HepG2 (cell line): ENCODE measurements around the gene PEPD. TPM values are rescaled to one million over a fixed set of nuclear protein-coding genes. Genes with fewer than 3 reads are reported as not detected.

ENCODE experiments used
- CCDC6 ChIP-seq: sonication (generic); formaldehyde crosslinking; IDR thresholded peaks from 2 replicates; pipeline ENCODE4 v1.8.1; 2022; ENCODE audit warnings: mild to moderate bottlenecking, missing genetic modification reagents, moderate library complexity
- CREBL2 ChIP-seq: sonication (generic); formaldehyde crosslinking; IDR thresholded peaks from 2 replicates; pipeline ENCODE4 v1.8.1; 2023; ENCODE audit warnings: missing genetic modification reagents, mild to moderate bottlenecking, borderline replicate concordance
- FLYWCH1 ChIP-seq: sonication (generic); formaldehyde crosslinking; IDR thresholded peaks from 2 replicates; pipeline ENCODE4 v1.8.1; 2023; ENCODE audit warnings: mild to moderate bottlenecking, missing genetic modification reagents
- FOXA1 ChIP-seq, 2 experiments: fragments of 450-650 bp in 1 of 2; sonication (generic) in 1 of 2; formaldehyde crosslinking in 1 of 2; IDR thresholded peaks; 2 replicates each; pipeline versions ENCODE4 v1.4.0 to v1.6.1; 2016 to 2020; ENCODE audit warnings: missing genetic modification reagents in 1 of 2
- FOXO4 ChIP-seq: sonication (generic); formaldehyde crosslinking; conservative IDR thresholded peaks from 2 replicates; pipeline ENCODE4 v1.8.1; 2023; ENCODE audit warnings: missing genetic modification reagents
- GLMP ChIP-seq: sonication (generic); formaldehyde crosslinking; IDR thresholded peaks from 2 replicates; pipeline ENCODE4 v1.9.0; 2021; ENCODE audit warnings: missing genetic modification reagents, mild to moderate bottlenecking, borderline replicate concordance
- GTF3A ChIP-seq: sonication (generic); formaldehyde crosslinking; conservative IDR thresholded peaks from 2 replicates; pipeline ENCODE4 v1.4.0; 2020; ENCODE audit warnings: mild to moderate bottlenecking, missing genetic modification reagents
- SRSF1 ChIP-seq: fragments of 200-400 bp; formaldehyde crosslinking; optimal IDR thresholded peaks from 2 replicates; pipeline ENCODE3; 2017; ENCODE audit warnings: mild to moderate bottlenecking, low read depth, low read length, moderate library complexity
- YY1 ChIP-seq: IDR thresholded peaks from 2 replicates; pipeline ENCODE4 v1.6.1; 2011; ENCODE audit warnings: low read length, low read depth, moderate library complexity, mild to moderate bottlenecking; ENCODE audit not compliant: insufficient read depth, insufficient replicate concordance
- ZFP82 ChIP-seq: sonication (generic); formaldehyde crosslinking; IDR thresholded peaks from 2 replicates; pipeline ENCODE4 v1.5.1; 2020; ENCODE audit warnings: mild to moderate bottlenecking, missing genetic modification reagents, borderline replicate concordance
- polyA plus RNA-seq, 8 experiments: library from polyadenylated mRNA; depleted of rRNA in 3 of 8; stranded (reverse) in 7 of 8; unstranded in 1 of 8; fragments of >200 nt; fragmentation: Illumina TruSeq in 4 of 8; extraction: Trizol in 4 of 8; gene quantifications; 2 replicates each; pipeline versions ENCODE4 v1.2.1 to v1.2.3, GENCODE V29; 2011 to 2016; ENCODE audit warnings: low read depth in 4 of 8, missing spikeins in 1 of 8, mixed read lengths in 1 of 8; ENCODE audit not compliant: insufficient read depth in 1 of 8
- total RNA-seq, 5 experiments: library from RNA; depleted of rRNA; stranded (reverse); fragments of >200 nt; fragmentation: Illumina TruSeq; extraction: Trizol; gene quantifications; 2 replicates each; pipeline ENCODE4 v1.2.3, GENCODE V29; 2016; ENCODE audit warnings: low read depth in 1 of 5
- TF ChIP-seq, protein P1 (sequence below): sonication (generic); formaldehyde crosslinking; conservative IDR thresholded peaks from 2 replicates; pipeline ENCODE4 v1.4.0; 2020; ENCODE audit warnings: missing genetic modification reagents
- TF ChIP-seq, protein P2 (sequence below): sonication (generic); formaldehyde crosslinking; IDR thresholded peaks from 2 replicates; pipeline ENCODE4 v1.4.0; 2020; ENCODE audit warnings: missing genetic modification reagents
- TF ChIP-seq, protein P3 (sequence below): sonication (generic); formaldehyde crosslinking; IDR thresholded peaks from 2 replicates; pipeline ENCODE4 v1.8.0; 2022; ENCODE audit warnings: mild to moderate bottlenecking, missing genetic modification reagents; ENCODE audit not compliant: insufficient replicate concordance

The PEPD gene
- total and polyA plus RNA-seq, 2 of the 13 experiments (the other 11 are each of a cell fraction or from before 2014, with no cell fraction given): 60.7 to 75.1 TPM

DNA sequence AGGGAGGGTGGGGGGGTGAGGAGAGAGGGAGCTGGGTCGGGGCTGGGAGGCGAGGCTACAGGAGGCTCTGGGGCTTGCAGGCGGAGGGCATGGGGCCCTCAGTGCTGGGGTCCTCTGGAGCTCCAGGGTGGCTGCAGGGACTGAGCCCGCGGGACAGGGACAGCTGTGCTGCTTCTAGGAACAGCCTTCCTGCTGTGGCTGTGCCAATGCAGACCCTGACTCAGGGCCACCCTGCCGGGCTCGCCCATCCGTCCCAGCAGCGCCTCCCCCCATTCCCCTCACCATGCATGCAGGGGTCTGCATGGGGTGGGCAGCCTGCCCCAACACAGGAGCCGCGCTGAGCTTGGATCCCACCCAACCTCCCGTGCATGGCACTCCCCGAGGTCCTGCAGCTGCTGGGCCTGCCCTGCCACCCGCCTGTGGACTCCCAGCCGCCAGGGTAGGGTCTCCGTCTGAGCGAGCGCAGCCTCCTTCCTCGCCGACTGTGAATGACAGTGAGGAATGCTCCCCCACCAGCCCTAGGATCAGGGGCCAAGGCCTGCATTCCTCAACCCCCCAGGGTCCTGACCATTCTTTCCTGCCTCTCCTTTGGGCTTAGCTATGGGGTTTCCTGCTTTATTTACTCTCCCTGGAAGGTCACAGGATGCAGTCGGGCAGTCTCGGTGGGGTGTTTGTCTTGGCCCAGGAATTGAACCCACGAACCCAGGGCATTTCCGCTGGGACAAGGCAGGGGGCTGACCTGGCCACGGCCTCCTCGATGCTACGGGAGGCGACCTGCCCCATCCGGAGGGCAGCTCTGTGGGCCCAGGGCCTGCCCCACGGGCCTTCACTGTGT lies 124.7 kb downstream of the PEPD start (continued):
- TF ChIP-seq FOXO4 (no peak), YY1 (peak; percentile 34), FOXA1 (IDR thresholded peaks at IDR 0.05) (peak; percentile 70), FOXA1 (CRISPR knock-in tag; IDR thresholded peaks at IDR 0.05) (peak; percentile 99), CCDC6 (peak; percentile 83), ZFP82 (no peak), SRSF1 (peak; percentile 48), FLYWCH1 (no peak), GLMP (CRISPR knock-in tag) (no peak), CREBL2 (CRISPR knock-in tag) (no peak), GTF3A (CRISPR knock-in tag) (no peak)
- TF ChIP-seq, protein P1, sequence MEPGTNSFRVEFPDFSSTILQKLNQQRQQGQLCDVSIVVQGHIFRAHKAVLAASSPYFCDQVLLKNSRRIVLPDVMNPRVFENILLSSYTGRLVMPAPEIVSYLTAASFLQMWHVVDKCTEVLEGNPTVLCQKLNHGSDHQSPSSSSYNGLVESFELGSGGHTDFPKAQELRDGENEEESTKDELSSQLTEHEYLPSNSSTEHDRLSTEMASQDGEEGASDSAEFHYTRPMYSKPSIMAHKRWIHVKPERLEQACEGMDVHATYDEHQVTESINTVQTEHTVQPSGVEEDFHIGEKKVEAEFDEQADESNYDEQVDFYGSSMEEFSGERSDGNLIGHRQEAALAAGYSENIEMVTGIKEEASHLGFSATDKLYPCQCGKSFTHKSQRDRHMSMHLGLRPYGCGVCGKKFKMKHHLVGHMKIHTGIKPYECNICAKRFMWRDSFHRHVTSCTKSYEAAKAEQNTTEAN (CRISPR knock-in tag): 0 out of 2 replicates have a peak, but pooled peaks have one; percentile 71
- TF ChIP-seq, protein P2, sequence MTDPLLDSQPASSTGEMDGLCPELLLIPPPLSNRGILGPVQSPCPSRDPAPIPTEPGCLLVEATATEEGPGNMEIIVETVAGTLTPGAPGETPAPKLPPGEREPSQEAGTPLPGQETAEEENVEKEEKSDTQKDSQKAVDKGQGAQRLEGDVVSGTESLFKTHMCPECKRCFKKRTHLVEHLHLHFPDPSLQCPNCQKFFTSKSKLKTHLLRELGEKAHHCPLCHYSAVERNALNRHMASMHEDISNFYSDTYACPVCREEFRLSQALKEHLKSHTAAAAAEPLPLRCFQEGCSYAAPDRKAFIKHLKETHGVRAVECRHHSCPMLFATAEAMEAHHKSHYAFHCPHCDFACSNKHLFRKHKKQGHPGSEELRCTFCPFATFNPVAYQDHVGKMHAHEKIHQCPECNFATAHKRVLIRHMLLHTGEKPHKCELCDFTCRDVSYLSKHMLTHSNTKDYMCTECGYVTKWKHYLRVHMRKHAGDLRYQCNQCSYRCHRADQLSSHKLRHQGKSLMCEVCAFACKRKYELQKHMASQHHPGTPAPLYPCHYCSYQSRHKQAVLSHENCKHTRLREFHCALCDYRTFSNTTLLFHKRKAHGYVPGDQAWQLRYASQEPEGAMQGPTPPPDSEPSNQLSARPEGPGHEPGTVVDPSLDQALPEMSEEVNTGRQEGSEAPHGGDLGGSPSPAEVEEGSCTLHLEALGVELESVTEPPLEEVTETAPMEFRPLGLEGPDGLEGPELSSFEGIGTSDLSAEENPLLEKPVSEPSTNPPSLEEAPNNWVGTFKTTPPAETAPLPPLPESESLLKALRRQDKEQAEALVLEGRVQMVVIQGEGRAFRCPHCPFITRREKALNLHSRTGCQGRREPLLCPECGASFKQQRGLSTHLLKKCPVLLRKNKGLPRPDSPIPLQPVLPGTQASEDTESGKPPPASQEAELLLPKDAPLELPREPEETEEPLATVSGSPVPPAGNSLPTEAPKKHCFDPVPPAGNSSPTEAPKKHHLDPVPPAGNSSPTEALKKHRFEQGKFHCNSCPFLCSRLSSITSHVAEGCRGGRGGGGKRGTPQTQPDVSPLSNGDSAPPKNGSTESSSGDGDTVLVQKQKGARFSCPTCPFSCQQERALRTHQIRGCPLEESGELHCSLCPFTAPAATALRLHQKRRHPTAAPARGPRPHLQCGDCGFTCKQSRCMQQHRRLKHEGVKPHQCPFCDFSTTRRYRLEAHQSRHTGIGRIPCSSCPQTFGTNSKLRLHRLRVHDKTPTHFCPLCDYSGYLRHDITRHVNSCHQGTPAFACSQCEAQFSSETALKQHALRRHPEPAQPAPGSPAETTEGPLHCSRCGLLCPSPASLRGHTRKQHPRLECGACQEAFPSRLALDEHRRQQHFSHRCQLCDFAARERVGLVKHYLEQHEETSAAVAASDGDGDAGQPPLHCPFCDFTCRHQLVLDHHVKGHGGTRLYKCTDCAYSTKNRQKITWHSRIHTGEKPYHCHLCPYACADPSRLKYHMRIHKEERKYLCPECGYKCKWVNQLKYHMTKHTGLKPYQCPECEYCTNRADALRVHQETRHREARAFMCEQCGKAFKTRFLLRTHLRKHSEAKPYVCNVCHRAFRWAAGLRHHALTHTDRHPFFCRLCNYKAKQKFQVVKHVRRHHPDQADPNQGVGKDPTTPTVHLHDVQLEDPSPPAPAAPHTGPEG (CRISPR knock-in tag): peak; percentile 77
- TF ChIP-seq, protein P3, sequence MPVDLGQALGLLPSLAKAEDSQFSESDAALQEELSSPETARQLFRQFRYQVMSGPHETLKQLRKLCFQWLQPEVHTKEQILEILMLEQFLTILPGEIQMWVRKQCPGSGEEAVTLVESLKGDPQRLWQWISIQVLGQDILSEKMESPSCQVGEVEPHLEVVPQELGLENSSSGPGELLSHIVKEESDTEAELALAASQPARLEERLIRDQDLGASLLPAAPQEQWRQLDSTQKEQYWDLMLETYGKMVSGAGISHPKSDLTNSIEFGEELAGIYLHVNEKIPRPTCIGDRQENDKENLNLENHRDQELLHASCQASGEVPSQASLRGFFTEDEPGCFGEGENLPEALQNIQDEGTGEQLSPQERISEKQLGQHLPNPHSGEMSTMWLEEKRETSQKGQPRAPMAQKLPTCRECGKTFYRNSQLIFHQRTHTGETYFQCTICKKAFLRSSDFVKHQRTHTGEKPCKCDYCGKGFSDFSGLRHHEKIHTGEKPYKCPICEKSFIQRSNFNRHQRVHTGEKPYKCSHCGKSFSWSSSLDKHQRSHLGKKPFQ (CRISPR knock-in tag): no peak
